ENCODE measurements around the gene MELTF. TPM values are rescaled to one million over a fixed set of nuclear protein-coding genes. Genes with fewer than 3 reads are reported as not detected.
"Not testable (repeated sequence)": the region's sequence is repeated elsewhere in the genome, so short reads cannot be mapped to it uniquely, and the experiment has no call there.

The MELTF gene
- total RNA-seq (2021; fragmentation: NEBNext Ultra II Directional; extraction: Animal tissue kit (Norgen Biotek cat#: 25700)): 1 to 10 TPM; 1.1 to 3.8 (median 2.5) TPM
- long read RNA-seq, partial matches to known transcripts: 0 of 3 reads
- long read RNA-seq, other reads (novel, unspliced or antisense): 0 of 3 reads

GRCh38 chr3:197029511-197030167, at the start of gene MELTF:
TSS of gene MELTF (minus strand) at chr3:197029817. CDS start at chr3:197029702, 115 bp downstream.
- peaks cover 20% of the 10 kb centered on the region for H3K4me1 Mint-ChIP-seq (ENCODE audit: low read depth)
- peak; percentile 91 for TF ChIP-seq CTCF (IDR thresholded peaks at IDR 0.05)
- DNase-seq: no peak
- H3K36me3 Mint-ChIP-seq (ENCODE audit: low read depth): no peaks in the 10 kb centered on the region
- H3K4me3 Mint-ChIP-seq: peak within 1 kb of the TSS; percentile 66
- H3K27ac Mint-ChIP-seq: peak within 1 kb of the TSS; percentile 76
- H3K27me3 Mint-ChIP-seq (ENCODE audit: insufficient read depth): peaks cover 13% of the 10 kb centered on the region
- no peaks in the 10 kb centered on the region for H3K9me3 Mint-ChIP-seq

- H3K9me3 Mint-ChIP-seq: no peaks in the 10 kb centered on the region
- no peak for TF ChIP-seq CTCF (IDR thresholded peaks at IDR 0.05)
- peaks cover 2% of the 10 kb centered on the region for H3K27me3 Mint-ChIP-seq (ENCODE audit: insufficient read depth)
- no peak overlapping the region for H3K27ac Mint-ChIP-seq
- no peaks in the 10 kb centered on the region for H3K4me1 Mint-ChIP-seq (ENCODE audit: low read depth)
- no peak overlapping the region for H3K4me3 Mint-ChIP-seq
- DNase-seq: no peak
- peaks cover 17% of the 10 kb centered on the region for H3K36me3 Mint-ChIP-seq (ENCODE audit: low read depth)
Measured at GRCh38 chr3:197076415-197076814, 46.8 kb upstream of the MELTF start.

GRCh38 chr3:197068077-197068476, 38.5 kb upstream of the MELTF start:
- Mint-ChIP-seq H3K9me3 (no peaks in the 10 kb centered on the region), H3K27me3 (ENCODE audit: insufficient read depth) (peaks cover 2% of the 10 kb centered on the region; the same call in 1 of the 2 replicates), H3K4me1 (ENCODE audit: low read depth) (no peaks in the 10 kb centered on the region), H3K27ac (no peak overlapping the region), H3K4me3 (no peak overlapping the region), H3K36me3 (ENCODE audit: low read depth) (peaks cover 12% of the 10 kb centered on the region)
- DNase-seq: no peak
- TF ChIP-seq CTCF (IDR thresholded peaks at IDR 0.05): no peak

GRCh38 chr3:197064771-197065170, 35.2 kb upstream of the MELTF start:
- no peak overlapping the region for H3K4me3 Mint-ChIP-seq
- H3K4me1 Mint-ChIP-seq (ENCODE audit: low read depth): no peaks in the 10 kb centered on the region
- no peaks in the 10 kb centered on the region for H3K9me3 Mint-ChIP-seq
- H3K27ac Mint-ChIP-seq: no peak overlapping the region
- H3K27me3 Mint-ChIP-seq (ENCODE audit: insufficient read depth): no peaks in the 10 kb centered on the region; the same call in 1 of the 2 replicates
- no peak for TF ChIP-seq CTCF (IDR thresholded peaks at IDR 0.05)
- H3K36me3 Mint-ChIP-seq (ENCODE audit: low read depth): peaks cover 21% of the 10 kb centered on the region
- no peak for DNase-seq

GRCh38 chr3:197062446-197062845, 32.8 kb upstream of the MELTF start:
- Mint-ChIP-seq H3K27ac (no peak overlapping the region), H3K36me3 (ENCODE audit: low read depth) (peaks cover 39% of the 10 kb centered on the region)

GRCh38 chr3:197051637-197052036, 22.0 kb upstream of the MELTF start:
- not testable (repeated sequence) for DNase-seq; H3K27ac Mint-ChIP-seq; H3K4me1 Mint-ChIP-seq (ENCODE audit: low read depth); H3K4me3 Mint-ChIP-seq; H3K9me3 Mint-ChIP-seq; H3K27me3 Mint-ChIP-seq (ENCODE audit: insufficient read depth)
- H3K36me3 Mint-ChIP-seq (ENCODE audit: low read depth): peaks cover 20% of the 10 kb centered on the region

More at GRCh38 chr3:197062446-197062845, 32.8 kb upstream of the MELTF start:
- H3K4me3 Mint-ChIP-seq: no peak overlapping the region
- peaks cover 1% of the 10 kb centered on the region for H3K27me3 Mint-ChIP-seq (ENCODE audit: insufficient read depth)
- no peak for TF ChIP-seq CTCF (IDR thresholded peaks at IDR 0.05)
- H3K9me3 Mint-ChIP-seq: no peaks in the 10 kb centered on the region
- H3K4me1 Mint-ChIP-seq (ENCODE audit: low read depth): no peaks in the 10 kb centered on the region
- DNase-seq: no peak
